Esophagus (tissue), 2 donors: Measurements from ENCODE around the gene WDR46. TPM values are rescaled to one million over a fixed set of nuclear protein-coding genes. Genes with fewer than 3 reads are reported as not detected.

ENCODE experiments used
- H3K27ac ChIP-seq, 2 donors: one replicate each; pipeline ENCODE4 v1.5.1; 2013; ENCODE audit warnings: low read depth in 2 of 2, mild to moderate bottlenecking in 2 of 2, inconsistent platforms in 1 of 2, low read length in 1 of 2, moderate library complexity in 1 of 2
- H3K27me3 ChIP-seq, 2 donors: one replicate each; pipeline ENCODE4 v1.6.1; 2013; ENCODE audit warnings: low read length in 2 of 2, control low read depth in 1 of 2, mild to moderate bottlenecking in 1 of 2; ENCODE audit not compliant: insufficient read depth in 2 of 2, control insufficient read depth in 1 of 2
- H3K36me3 ChIP-seq, 2 donors: one replicate each; pipeline ENCODE4 v1.6.1; 2013; ENCODE audit warnings: low read length in 1 of 2; ENCODE audit not compliant: control insufficient read depth in 2 of 2, insufficient read depth in 2 of 2
- H3K4me1 ChIP-seq, 2 donors: one replicate each; pipeline ENCODE4 v1.6.1; 2013; ENCODE audit warnings: low read length in 1 of 2; ENCODE audit not compliant: control insufficient read depth in 2 of 2, insufficient read depth in 2 of 2
- H3K4me3 ChIP-seq, 2 donors: one replicate each; pipeline ENCODE4 v1.5.1; 2013; ENCODE audit warnings: low read length in 2 of 2, mild to moderate bottlenecking in 2 of 2, low read depth in 1 of 2, moderate library complexity in 1 of 2
- H3K9me3 ChIP-seq, 2 donors: one replicate each; pipeline ENCODE4 v1.6.1; 2013; ENCODE audit warnings: mild to moderate bottlenecking in 2 of 2, low read depth in 1 of 2, low read length in 1 of 2, moderate library complexity in 1 of 2; ENCODE audit not compliant: control insufficient read depth in 2 of 2, insufficient read depth in 1 of 2
- WGBS, 2 donors: extraction: QIAGEN DNeasy Blood & Tissue Kit; methylation state at CpG; one replicate each; pipeline ENCODE4 v1.1.7; 2013; 5-methylcytosine and 5-hydroxymethylcytosine counted together
- polyA plus RNA-seq, 2 donors: library from polyadenylated mRNA; stranded (reverse); fragments of 200-250 nt; gene quantifications; one replicate each; pipeline ENCODE4 v1.2.3, GENCODE V29; 2013
- donor health status: healthy with polysubstance abuse.
- donor health status: Bipolar disorder and iron deficiency.

The WDR46 gene
- polyA plus RNA-seq, 2 donors = 38.6 to 44.5 TPM

GRCh38 chr6:33320315-33321181, 31.5 kb upstream of the WDR46 start:
- H3K9me3 ChIP-seq = no peaks in the 10 kb centered on the region
- WGBS, 2 donors = 72 to 75% methylated on average over 32 of the region's 32 CpGs
- H3K36me3 ChIP-seq = peaks cover 18 to 24% of the 10 kb centered on the region in 2 donors
- no peak overlapping the region for H3K4me3 ChIP-seq
- H3K27ac ChIP-seq = peak overlapping the region in 1 of 2 donors; percentile 26
- H3K4me1 ChIP-seq = peaks cover 2 to 22% of the 10 kb centered on the region in 2 donors
- H3K27me3 ChIP-seq = no peaks in the 10 kb centered on the region

- peak overlapping the region in 1 of 2 donors; percentile 26 for H3K27ac ChIP-seq
- no peaks in the 10 kb centered on the region for H3K9me3 ChIP-seq
- H3K27me3 ChIP-seq = no peaks in the 10 kb centered on the region
- no peak overlapping the region for H3K4me3 ChIP-seq
- WGBS, 2 donors = 85 to 89% methylated on average over 3 of the region's 3 CpGs
- peaks cover 18 to 24% of the 10 kb centered on the region in 2 donors for H3K36me3 ChIP-seq
- peaks cover 5 to 28% of the 10 kb centered on the region in 2 donors for H3K4me1 ChIP-seq
Measured at GRCh38 chr6:33319939-33320314, 30.9 kb upstream of the WDR46 start.

- WGBS, 2 donors = 62 to 66% methylated on average over 8 of the region's 8 CpGs
- Histone ChIP-seq H3K9me3 (no peaks in the 10 kb centered on the region), H3K27ac (peak overlapping the region; percentile 88 to 90), H3K36me3 (peaks cover 18 to 24% of the 10 kb centered on the region in 2 donors), H3K4me3 (peak overlapping the region in 1 of 2 donors; percentile 50), H3K27me3 (no peaks in the 10 kb centered on the region), H3K4me1 (peaks cover 7 to 26% of the 10 kb centered on the region in 2 donors)
Measured at GRCh38 chr6:33318426-33319073, 29.5 kb upstream of the WDR46 start.

- Histone ChIP-seq H3K27ac (peak within 1 kb of the TSS; percentile 88 to 90), H3K27me3 (no peaks in the 10 kb centered on the region), H3K36me3 (peaks cover 18 to 24% of the 10 kb centered on the region in 2 donors), H3K4me3 (peak within 1 kb of the TSS; percentile 50 to 53), H3K4me1 (peaks cover 7 to 26% of the 10 kb centered on the region in 2 donors), H3K9me3 (no peaks in the 10 kb centered on the region)
- WGBS, 2 donors = 2% methylated on average over 36 to 44 of the region's 44 CpGs
Measured at GRCh38 chr6:33317669-33318425, 28.8 kb upstream of the WDR46 start, which contains the start of gene ZBTB22. TSS of gene ZBTB22 (minus strand) at chr6:33317744. CDS start at chr6:33316916, 828 bp downstream.

- Histone ChIP-seq H3K4me1 (peaks cover 7 to 28% of the 10 kb centered on the region in 2 donors), H3K27me3 (no peaks in the 10 kb centered on the region), H3K27ac (peak overlapping the region; percentile 88 to 90), H3K36me3 (peaks cover 18 to 24% of the 10 kb centered on the region in 2 donors), H3K4me3 (peak overlapping the region; percentile 50 to 53), H3K9me3 (no peaks in the 10 kb centered on the region)
- WGBS, 2 donors = 0 to 2% methylated on average over 8 to 27 of the region's 27 CpGs
Measured at GRCh38 chr6:33317419-33317668, 28.3 kb upstream of the WDR46 start.

- Histone ChIP-seq H3K4me1 (peaks cover 6 to 28% of the 10 kb centered on the region in 2 donors), H3K9me3 (no peaks in the 10 kb centered on the region), H3K27ac (peak overlapping the region; percentile 88 to 90), H3K27me3 (no peaks in the 10 kb centered on the region), H3K36me3 (peaks cover 18 to 24% of the 10 kb centered on the region in 2 donors), H3K4me3 (peak overlapping the region in 1 of 2 donors; percentile 50)
- 75 to 78% methylated on average over 19 of the region's 19 CpGs for WGBS, 2 donors
Measured at GRCh38 chr6:33316603-33317418, 27.8 kb upstream of the WDR46 start.

- Histone ChIP-seq H3K36me3 (peaks cover 16 to 24% of the 10 kb centered on the region in 2 donors), H3K27ac (no peak overlapping the region), H3K9me3 (no peaks in the 10 kb centered on the region), H3K4me3 (no peak overlapping the region), H3K4me1 (peaks cover 4 to 27% of the 10 kb centered on the region in 2 donors), H3K27me3 (no peaks in the 10 kb centered on the region)
- 88 to 93% methylated on average over 17 of the region's 17 CpGs for WGBS, 2 donors
Measured at GRCh38 chr6:33315793-33316602, 27.0 kb upstream of the WDR46 start.

GRCh38 chr6:33314943-33315792, 26.1 kb upstream of the WDR46 start:
- peaks cover 12 to 16% of the 10 kb centered on the region in 2 donors for H3K36me3 ChIP-seq
- WGBS, 2 donors = 32 to 38% methylated on average over 47 of the region's 47 CpGs
- H3K9me3 ChIP-seq = no peaks in the 10 kb centered on the region
- H3K27me3 ChIP-seq = no peaks in the 10 kb centered on the region
- H3K4me3 ChIP-seq = peak overlapping the region; percentile 83 to 88
- H3K4me1 ChIP-seq = peaks cover 4 to 18% of the 10 kb centered on the region in 2 donors
- peak overlapping the region; percentile 97 to 98 for H3K27ac ChIP-seq
